HG03103 (cell line): ENCODE data around the gene GART.
"Not testable (repeated sequence)": the region's sequence is repeated elsewhere in the genome, so short reads cannot be mapped to it uniquely, and the experiment has no call there.

Experiments
- ATAC-seq: cut with Tn5 transposase; IDR thresholded peaks from one replicate; pipeline ENCODE4 v1.9.1; 2021; ENCODE audit warnings: low read depth; ENCODE audit not compliant: unreplicated experiment

Gene GART

GRCh38 chr21:33522297-33522952 lies 19.5 kb downstream of the GART start:
- ATAC-seq = no peak

- no peak for ATAC-seq
Measured at GRCh38 chr21:33518899-33519298, 23.0 kb downstream of the GART start.

GRCh38 chr21:33514229-33514628 lies 27.7 kb downstream of the GART start:
- no peak for ATAC-seq

DNA sequence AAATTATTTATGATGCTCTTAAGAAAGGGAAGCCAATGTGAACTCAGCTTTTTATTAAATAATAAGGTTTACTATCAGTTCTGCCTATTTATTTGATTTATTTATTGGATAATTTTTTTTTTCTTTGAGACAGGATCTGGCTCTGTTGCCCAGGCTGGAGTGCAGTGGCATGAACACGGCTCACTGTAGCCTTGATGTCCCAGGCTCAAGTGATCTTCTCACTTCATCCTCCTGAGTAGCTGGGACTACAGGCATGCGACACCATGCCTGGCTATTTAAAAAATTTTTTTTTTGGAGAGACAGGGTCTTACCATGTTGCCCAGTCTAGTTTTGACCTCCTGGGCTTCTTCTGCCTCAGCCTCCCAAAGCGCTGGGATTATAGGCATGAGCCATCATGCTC lies 29.4 kb downstream of the GART start:
- ATAC-seq = no peak

DNA sequence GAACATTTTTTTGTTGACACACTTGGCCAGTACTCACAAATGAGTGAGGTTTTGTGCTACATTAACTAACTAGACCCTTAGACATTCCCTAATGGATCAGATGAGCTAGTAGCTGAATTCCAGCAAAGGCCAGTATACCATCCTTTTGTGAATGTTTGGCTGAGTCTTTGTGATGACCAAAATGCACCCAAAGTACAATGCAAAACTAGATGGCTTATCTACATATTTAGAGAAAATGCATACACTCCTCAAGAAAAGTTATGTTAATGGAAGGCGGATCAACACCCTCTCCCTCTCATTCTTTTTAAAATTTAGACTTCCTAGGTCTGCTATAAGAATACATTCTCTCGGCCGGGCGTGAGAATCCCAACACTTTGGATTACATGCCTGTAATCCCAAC lies 30.3 kb downstream of the GART start:
- no peak for ATAC-seq

DNA sequence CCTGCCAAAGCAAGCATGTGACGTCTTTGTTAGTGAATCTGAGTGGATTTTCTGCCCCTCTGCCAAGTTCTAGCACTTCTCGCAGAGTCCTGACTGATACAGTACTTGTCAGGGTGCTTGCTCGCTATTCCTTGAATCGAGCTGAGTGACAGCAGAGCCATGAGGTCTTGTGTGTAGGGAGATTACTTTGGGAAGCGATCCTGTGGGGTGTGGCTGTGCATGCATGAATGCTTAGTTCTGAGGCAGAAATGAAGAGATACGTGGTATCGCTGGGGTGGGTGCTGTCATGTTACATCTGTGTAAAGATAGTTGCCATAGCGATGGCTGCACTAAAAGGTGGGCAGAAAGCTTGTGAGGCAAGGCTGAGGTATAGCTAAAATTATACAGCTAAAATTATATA lies 31.1 kb downstream of the GART start:
- ATAC-seq = no peak

DNA sequence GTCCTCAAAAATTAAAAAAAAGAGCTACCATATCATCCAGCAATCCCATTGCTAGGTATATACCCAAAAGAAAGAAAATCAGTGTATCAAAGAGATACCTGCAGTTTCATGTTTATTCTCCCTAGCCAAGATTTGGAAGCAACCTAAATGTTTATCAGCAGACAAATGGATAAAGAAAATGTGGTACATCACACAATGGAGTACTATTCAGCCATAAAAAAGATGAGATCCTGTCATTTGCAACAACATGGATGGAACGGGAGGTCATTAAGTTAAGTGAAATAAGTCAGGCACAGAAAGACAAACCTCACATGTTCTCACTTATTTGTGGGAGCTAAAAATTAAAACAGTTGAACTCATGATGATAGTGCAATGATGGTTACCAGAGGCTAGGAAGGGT lies 34.9 kb downstream of the GART start:
- not testable (repeated sequence) for ATAC-seq

DNA sequence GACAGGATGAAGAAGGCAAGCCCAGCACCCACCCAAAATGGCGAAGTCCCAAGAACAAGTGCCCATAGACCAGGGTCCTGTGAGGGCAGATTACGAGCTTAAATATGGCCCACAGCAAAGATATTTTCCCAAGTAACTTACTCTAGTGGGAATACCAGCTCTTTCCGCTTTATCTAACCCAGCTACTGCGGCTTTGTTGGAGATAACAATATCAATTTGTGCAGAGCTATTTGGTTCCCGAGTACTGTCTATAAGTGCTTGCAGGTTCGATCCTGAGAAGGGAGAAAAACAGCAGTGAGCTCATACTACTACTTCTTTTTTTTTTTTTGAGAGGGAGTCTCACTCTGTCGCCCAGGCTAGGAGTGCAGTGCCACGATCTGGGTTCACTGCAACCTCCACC lies 36.1 kb downstream of the GART start:
- no peak for ATAC-seq

DNA sequence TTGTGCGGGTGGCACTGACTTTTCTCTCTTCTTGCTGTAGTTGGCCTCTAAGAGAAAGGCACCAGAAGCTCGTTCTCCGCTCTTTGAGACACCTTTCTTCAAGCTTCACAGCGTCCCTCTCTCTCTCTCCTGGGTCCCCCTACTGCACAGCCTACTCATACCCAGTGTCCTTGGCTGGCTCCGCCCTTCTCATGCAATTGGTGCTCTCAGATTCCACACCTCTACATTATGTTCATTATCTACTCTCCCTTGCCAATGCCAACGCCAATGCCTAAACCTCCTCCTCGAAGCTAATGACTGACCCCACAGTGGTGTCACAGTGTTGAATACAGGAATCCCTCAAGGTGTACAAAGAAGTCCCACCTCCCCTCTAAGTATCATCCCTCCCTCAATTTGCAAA lies 45.6 kb downstream of the GART start:
- ATAC-seq = no peak

GRCh38 chr21:33495743-33496142 lies 46.2 kb downstream of the GART start:
- ATAC-seq = no peak

DNA sequence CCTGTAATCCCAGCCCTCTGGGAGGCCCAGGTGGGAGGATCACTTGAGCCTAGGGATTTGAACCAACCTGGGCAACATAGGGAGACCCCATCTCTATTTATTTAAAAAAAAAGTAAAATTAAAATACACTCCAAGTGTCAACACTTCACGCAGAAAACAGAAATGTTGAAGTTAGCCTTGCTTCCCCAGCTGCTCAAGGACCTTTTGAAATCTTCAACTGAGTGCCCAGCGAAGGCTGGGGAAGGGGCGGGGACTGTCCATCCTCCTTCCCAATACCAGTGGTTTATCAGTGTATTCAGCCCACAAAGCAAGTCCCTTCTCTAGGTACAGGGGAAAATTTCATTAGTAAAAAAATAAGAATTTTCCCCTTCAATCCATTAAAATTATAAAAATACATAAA lies 48.2 kb downstream of the GART start:
- ATAC-seq = no peak

GRCh38 chr21:33492571-33492970 lies 49.3 kb downstream of the GART start:
- ATAC-seq = no peak

DNA sequence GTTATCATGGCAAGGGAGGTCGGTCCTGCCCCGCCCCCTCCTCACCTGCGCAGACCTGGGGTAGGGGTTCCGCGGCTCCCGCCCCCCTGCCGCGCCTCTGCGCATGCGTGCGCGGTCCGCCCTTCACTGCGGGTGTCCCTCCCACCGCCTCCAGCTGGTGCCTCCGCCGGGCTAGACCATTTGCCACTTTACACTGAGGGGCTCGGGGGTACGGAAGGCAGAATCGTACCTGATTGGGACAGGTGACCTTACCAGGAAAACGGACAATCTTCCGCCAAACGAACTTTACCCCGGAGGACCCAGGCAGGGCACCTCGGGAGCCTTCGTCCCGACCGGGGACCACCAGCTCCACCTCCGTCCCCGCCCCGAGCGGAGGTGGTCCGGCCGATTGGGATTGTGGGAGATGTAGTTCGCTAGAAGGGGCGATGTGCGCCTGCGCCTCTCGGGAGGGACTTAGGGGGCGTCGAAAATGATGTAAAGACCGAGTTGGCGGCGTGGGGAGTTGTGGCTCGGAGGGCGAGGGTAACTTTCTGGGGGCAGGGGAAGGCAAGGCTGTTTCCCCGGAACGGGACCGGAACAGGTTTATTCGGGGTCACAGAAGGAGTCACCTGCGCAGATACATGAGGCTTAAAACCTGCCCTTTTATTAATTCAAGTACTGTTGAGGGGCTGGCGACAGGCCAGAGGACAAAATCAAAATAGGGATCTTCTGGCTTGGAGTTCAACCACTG lies 50.4 kb downstream of the GART start, which contains the start of gene DNAJC28:
Gene DNAJC28 (minus strand): TSS at position 344 of the 730 bp plus-strand sequence. CDS start 2,323 bp downstream, outside the sequence.
- peak; percentile 96 for ATAC-seq

DNA sequence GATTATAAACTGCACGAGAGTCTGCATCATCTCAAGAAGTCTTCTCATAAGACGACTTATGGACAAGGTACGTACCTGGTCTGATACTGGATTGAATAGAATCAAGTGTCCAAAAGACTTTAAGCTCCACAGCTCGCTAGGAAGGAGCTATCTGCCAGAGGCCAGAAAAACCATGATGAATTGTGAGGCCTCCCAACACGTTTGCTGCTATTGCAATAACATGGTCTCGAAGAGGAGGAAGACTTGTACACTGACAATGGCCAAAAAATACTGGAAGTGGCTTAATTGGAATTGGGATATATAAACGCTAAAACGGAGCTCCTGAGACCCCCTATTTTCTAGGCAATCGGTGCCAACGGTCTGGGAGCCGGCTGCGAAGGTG lies 50.9 kb downstream of the GART start:
- ATAC-seq = no peak

DNA sequence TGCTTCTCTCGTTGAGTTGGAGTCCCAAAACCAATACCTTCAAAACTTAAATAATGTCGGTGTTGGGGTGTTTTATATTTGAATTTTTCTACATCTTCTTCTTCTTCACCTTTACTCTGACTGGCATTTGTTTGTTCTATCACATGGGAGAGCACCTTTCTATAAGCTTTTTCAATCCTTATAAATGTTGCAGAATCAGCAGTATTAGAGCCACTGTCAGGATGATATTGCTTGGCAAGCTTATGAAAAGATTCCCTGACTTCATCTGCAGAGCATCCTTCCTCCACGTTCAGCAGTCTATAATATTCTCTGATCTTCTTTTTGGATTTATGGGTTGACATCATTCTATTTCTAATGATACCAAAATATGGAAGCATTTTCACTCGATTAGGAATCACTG lies 53.0 kb downstream of the GART start:
- ATAC-seq = no peak

DNA sequence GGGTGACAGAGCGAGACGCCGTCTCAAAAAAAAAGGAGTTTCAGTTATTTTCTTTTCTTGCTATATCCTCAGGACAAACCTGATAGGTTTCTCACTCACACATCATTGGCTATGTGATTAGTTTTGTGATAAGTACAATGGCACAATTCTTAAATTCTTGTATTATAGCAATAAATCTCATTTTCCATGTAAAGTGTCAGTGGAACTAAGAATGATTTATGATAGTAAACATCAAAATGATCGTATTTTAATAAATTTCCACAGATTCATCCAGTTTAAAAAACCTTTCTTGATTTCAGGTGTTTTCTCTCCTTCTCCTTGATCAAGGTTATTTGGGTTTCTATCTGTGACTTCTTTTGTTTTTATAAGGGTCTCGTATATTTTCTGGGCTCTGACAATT lies 53.9 kb downstream of the GART start:
- no peak for ATAC-seq

DNA sequence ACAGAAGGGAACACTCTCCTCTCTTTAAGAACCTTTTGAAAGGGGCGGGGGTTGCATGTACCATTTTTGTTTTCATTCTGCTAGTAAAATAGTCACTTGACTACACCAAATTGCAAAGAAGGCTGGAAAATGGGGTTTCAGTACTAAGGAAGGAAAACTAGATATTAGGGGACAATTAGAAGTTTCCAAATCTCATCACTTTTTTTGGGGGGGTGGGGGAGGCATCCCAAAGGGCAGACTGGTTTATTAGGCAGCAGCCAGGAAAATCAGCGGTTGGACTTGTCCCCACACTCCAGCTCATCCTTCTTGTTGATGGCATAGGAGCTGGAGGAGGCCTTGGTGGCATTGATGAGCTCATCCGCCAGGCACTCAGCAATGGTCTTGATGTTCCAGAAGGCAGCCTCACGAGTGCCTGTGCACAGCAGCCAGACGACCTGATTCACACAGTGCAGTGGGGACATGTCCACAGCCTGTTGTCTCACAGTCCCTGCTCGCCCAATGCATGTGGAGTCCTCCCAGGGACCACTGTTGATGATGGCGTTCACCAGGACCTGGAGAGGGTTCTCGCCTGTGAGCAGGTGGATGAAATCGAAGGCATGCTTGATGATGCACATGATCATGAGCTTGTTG lies 60.5 kb downstream of the GART start:
- no peak for ATAC-seq

- ATAC-seq = no peak
Measured at GRCh38 chr21:33480481-33481103, 61.3 kb downstream of the GART start.

DNA sequence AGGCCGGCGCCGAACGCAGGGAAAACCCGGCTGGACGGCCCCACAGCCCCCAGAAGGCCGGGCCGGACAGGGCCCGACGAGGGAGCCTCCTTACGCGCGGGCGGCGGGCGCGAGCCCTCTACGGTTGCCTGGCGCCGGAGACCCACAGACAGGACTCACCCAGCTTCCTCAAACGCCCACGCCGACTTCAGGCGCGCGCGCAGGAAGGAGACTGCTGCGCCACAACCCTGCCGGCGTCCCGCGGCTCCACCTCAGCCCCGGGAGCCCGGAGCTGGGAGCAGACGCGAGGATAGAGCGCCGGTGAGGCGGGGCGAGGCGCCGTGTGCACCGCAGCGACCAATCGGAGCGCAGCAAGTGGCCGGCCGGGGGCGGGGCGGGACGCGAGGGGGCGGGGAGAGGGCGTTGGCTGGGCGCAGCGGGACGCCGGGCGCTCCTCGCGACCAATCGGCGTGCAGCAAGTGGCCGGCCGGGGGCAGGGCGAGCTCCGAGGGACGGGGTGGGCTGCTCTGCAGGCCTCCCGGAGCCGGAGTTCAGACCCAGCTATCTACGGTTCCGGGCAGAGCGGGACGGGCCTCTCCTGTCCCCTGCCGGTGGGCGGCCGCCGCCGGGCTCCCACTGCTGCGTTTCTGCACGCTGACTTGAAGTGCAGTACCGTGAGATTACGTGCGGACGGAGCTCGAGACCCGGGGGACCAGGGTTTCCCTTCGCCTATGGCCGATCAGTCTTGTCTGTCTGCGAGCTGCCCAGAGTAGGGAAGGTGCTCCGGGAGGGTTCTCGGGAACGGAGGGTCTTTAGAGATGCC lies 62.0 kb downstream of the GART start, which contains the start of gene TMEM50B:
Gene TMEM50B (minus strand): TSS at position 296 of the 802 bp plus-strand sequence. CDS start 11,089 bp downstream, outside the sequence.
- peak; percentile 83 for ATAC-seq

- no peak for ATAC-seq
Measured at GRCh38 chr21:33478935-33479678, 62.8 kb downstream of the GART start.
